GM18519 (cell line): ENCODE data around the gene FAM13C.
"Not testable (repeated sequence)": the region's sequence is repeated elsewhere in the genome, so short reads cannot be mapped to it uniquely, and the experiment has no call there.

ENCODE experiments used
- ATAC-seq: cut with Tn5 transposase; IDR thresholded peaks from one replicate; pipeline ENCODE4 v1.9.1; 2021; ENCODE audit warnings: mild to moderate bottlenecking, moderate library complexity; ENCODE audit not compliant: unreplicated experiment, low FRiP score

FAM13C gene

DNA sequence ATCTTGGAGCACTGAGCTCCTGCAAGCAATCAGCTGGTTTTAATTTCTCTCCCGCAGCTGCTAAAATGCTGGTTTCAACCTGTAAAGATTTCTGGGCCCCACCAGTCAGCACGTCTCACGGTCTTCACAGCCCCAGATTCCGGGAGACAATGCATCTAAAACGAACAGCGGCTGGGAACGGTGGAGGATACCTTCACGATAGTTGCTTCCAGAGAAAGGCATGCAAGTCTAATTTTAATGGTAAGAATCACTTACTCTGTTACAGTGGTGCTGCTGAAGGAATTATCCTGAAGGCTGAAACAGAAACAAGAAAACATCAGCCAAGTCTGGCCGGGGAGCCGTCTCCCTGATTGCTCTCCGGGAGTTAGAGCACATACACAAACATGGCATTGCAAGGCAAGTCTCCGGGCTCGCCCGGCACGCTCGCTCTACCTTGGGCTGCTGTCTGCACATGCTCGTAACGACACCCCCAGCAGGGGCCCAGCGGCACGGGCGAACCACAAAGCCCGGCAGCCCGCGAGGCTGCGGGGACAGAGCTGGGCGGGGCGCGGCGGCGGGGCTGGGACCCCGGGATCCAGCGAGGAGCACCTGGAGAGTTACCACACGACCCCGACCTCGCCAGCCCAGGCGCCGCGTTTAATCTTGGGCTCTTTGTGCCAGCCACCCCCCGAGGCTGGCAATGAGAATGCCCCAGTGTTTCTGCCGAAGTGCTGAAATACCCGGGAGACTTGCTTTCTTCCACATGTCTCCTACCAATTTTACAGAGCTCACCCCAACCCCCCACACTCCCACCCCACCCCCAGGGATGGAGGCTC lies at the start of gene FAM13C:
Gene FAM13C, minus strand, starts transcription at position 406 of the 815 bp plus-strand sequence. Its CDS starts 89 bp downstream, at position 317.
- peak; percentile 64 for ATAC-seq

GRCh38 chr10:59405235-59405634 lies 42.9 kb upstream of the FAM13C start:
- no peak for ATAC-seq

DNA sequence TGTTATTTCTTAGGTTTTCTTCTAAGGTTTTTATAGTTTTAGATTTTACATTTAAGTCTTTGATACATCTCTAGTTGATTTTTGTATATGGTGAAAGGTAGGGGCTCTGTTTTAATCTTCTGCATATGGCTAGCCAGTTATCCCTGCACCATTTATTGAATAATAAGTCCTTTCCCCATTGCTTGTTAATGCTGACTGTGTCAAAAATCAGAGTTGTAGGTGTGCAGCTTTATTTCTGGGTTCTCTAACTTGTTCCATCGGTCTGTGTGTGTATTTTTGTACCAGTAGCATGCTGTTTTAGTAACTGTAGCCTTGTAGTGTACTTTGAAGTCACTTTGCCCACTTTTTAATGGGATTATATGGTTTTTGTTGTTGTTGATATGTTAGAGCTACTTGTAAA lies 37.9 kb upstream of the FAM13C start:
- ATAC-seq = no peak

GRCh38 chr10:59399329-59399728 lies 37.0 kb upstream of the FAM13C start:
- not testable (repeated sequence) for ATAC-seq

DNA sequence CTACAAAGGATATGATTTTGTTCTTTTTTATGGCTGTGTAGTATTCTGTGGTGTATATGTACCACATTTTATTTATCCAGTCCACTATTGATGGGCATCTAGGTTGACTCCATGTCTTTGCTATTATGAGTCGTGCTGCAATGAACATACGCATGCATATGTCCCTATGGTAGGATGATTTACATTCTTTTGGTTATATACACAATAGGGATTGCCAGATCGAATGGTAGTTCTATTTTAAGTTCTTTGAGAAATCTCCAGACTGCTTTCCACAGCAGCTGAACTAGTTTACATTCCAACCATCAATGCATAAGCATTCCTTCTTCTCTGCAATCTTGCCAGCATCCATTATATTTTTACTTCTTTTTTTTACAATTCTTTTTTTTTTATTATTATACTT lies 35.6 kb upstream of the FAM13C start:
- no peak for ATAC-seq

DNA sequence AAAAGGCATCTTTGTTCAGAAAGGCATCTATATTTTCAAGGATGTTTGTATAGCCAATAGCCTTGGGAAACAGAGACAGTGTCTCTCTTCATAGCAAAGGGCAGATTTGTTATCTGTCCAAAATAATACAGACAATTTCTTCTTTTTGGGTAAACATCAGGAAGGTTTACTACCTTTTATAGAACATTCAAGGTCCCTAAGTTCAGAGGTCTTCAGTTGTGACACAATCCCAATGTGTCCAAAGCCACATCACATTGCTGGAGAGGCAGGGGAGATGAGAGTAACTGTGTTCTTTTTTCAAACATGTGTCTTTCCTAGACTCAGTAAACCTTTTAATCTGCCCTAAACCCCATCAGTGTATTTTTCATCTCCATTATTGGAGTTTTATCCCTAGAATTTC lies 33.6 kb upstream of the FAM13C start:
- ATAC-seq = no peak

DNA sequence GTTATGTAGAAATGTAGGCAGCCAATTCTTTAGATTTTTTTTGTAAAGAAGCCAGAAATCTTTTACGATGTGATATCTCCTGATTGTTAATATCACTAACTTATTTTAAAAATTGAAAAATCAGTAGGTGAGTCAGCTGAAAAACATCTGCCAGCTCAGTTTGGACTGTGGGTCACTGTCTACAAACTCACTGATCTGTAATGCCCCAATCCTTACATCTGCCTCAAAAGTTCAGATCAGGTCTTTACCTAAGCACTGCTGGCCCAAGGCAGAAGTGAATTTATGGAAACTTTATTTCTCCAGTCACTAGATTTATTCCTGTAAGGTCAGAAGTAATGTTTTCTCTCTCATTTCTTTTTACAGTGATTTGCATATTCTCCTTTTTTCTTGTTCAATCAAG lies 31.0 kb upstream of the FAM13C start:
- no peak for ATAC-seq

DNA sequence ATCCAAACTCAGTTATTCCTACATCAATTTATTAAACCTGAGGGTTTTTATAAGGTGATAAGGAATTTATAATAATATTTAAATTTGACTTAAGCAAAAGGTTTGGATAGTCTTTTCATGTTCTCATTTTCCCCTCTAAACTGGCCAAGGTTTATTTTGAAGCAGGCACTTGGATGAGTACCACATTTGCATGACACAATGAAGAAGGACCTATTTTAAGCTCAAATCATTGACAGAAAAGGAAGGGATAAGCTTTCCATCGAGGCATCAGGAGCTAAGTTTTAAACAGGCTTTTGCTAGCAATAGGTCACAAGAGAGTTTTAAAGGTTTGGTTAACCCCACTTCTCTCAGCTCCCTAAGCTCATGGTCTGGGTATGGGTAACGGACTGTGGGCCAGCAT lies 28.7 kb upstream of the FAM13C start:
- ATAC-seq = no peak

- ATAC-seq = no peak
Measured at GRCh38 chr10:59388671-59388976, 26.3 kb upstream of the FAM13C start.

DNA sequence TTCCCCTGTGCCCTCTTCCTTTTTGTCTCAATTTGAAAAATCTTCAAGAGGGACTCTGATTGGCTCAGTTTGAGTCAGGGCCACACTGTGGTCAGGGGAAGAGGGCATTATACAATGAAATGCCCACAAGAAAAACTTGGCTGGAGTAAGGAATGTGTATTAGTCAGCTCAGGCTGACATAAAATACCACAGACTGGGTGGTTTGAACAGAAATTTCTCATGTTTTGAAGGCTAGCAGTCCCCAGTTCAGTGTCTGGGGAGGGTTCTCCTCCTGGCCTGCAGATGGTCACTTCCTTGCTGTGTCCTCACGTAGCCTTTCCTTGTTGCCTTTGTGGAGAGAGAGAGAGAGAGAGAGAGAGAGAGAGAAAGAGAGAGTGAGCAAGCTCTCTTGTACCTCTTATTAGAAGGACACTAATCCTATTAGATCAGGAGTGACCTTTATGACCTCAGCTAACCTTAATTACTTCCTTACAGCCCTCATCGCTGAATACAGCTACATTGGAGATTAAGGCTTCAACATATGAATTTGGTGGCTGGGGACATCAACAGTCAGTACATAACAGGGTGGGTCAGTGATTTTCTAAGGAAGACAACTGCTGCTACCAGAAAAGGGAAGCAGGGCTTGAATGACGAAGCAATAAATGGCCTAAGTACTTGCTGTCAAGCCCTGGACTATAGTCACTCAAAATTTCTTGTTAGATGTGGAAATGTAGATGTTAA lies 25.8 kb upstream of the FAM13C start:
- ATAC-seq = no peak

DNA sequence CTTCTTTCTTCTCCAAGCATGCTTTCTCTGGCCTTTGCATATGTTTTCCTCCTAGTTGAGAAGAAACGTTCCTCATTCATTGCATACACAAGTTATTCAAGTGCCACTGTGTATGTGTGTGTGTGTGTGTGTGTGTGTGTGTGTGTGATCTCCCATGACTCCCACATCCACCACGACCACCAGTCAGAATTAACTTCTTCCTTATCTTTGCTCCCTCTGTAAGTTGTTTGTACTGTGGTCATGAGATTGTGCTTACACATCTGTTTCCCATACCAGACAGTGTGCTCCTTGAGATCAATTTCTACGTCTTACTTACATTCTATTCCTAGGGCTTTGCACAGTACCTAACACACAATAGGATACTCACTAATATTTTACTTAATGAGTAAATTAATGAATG lies 22.4 kb upstream of the FAM13C start:
- ATAC-seq = no peak

DNA sequence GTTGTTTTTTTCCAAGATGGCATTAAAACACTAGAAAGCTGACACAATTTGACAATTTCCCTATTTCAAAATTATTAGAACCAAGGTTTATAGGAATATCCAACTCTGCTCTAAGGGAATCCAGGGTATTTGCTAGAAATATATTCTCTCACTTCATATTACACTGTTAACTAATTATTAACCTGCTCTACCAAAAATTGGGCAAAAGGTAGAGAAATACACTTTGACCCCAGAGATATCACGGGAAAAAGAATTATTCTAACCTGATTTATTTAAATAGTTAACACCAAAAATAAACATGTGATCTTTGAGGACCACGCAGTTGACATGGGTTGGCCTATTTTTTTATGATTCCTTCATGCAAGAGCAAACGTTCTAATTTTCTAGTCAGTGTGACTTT lies 21.6 kb upstream of the FAM13C start:
- no peak for ATAC-seq

- no peak for ATAC-seq
Measured at GRCh38 chr10:59383436-59383835, 21.1 kb upstream of the FAM13C start.

DNA sequence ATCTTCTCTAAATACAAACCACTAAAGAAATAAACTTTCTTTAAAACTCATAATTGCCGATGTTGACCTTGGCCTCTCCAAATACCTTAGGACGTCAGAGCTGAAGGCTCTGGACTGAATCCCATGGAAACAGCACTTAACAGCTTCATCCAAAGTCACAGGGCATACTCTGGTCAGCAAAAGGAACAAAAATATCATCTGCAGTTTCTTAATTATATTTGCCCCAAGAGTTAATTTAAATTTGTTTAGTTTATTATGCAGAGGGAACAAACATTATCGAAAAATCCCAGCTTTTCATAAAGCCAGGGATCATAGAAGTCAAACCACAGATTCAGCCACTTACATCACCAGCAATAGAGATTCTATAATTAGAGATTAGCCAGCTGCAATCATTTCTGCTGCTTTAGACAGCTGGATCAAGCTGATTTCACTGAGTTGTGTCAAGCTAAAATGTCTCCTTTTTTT lies 20.5 kb upstream of the FAM13C start:
- ATAC-seq = no peak

GRCh38 chr10:59381687-59382086 lies 19.3 kb upstream of the FAM13C start:
- no peak for ATAC-seq

- ATAC-seq = no peak
Measured at GRCh38 chr10:59376846-59377245, 14.5 kb upstream of the FAM13C start.

DNA sequence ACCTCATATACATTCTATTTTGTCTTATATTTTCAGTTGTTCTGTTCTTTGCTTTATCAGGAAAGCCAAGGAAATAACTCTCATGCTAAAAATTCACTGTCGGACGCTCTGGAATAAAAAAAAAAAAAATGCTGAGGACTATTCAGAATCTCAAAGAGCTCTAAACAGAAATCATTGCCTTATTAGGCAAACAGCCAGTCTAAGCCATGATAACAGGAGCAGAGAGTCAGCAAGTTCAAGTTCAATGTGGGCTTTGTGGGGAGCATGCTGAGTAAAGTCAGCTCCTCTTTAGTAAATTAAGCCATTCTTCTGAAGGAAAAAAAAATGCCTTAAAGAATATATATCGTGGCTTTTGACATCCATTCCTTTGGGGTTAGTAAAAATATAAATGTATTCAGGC lies 13.6 kb upstream of the FAM13C start:
- no peak for ATAC-seq

GRCh38 chr10:59374916-59375315 lies 12.6 kb upstream of the FAM13C start:
- ATAC-seq = no peak

DNA sequence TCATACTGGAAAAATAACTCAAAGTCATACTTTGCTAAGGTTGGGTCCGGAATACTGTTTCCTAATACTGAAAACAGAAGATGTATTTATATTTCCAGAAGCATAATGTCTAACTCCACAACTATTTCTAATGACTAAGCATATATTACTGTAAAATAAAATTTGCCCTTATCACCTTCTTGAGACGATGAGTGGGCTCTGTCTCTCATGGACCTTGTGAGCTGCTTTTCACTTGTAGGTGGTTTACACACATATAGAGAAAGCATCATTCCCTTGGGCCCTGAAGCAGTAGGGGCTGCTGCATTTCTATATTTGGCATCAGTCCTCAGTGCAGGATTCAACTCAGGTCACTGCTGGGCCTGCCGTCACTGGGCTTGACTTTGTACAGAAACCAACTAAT lies 10.7 kb upstream of the FAM13C start:
- no peak for ATAC-seq

- no peak for ATAC-seq
Measured at GRCh38 chr10:59372543-59372942, 10.2 kb upstream of the FAM13C start.

DNA sequence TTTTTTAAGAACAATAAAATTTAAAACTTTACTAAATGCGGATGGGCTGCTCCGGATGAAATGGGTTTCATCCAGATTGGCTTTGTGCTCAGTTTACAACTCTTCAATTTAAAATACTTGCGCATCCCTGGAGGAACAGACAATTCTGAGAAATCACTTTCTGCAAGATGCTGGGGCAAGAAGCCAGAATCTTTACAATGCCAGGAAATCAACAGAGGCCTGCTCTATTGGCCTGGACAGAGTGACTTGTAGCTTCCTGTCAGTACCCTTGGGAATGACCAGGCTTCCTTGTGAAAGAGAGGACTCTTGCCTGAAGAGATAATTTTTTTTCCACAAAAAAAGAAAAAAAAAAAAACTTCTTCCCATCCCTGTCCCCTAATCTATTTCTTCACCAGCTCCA lies 3.9 kb upstream of the FAM13C start:
- no peak for ATAC-seq

GRCh38 chr10:59363446-59363958 lies 1.2 kb upstream of the FAM13C start:
- ATAC-seq = no peak
